ENCODE measurements around the gene PRKCB. TPM values are rescaled to one million over a fixed set of nuclear protein-coding genes. Genes with fewer than 3 reads are reported as not detected.

The PRKCB gene
- total and polyA plus RNA-seq, 2 of the 8 experiments (the other 6 are each of a cell fraction or from before 2014, with no cell fraction given) = 7.1 to 12.1 TPM

GRCh38 chr16:24054741-24055491, 219.1 kb downstream of the PRKCB start (continued):
- TF ChIP-seq CHD7 (IDR thresholded peaks at IDR 0.05; ENCODE audit: insufficient replicate concordance, low read length) (no peak), GABPA (IDR thresholded peaks at IDR 0.05; ENCODE audit: borderline replicate concordance, insufficient read depth, low read length) (no peak), SUZ12 (IDR thresholded peaks at IDR 0.05; ENCODE audit: low read length) (no peak), SIN3A (conservative IDR thresholded peaks at IDR 0.05 in 1 of 2, IDR thresholded peaks at IDR 0.05 in 1 of 2; ENCODE audit: low read depth in 1 of 2, low read length in 2 of 2) (0 out of 4 replicates have a peak, but pooled peaks of 1 of the 2 experiments have one; percentile 39), MAFK (IDR thresholded peaks at IDR 0.05; ENCODE audit: low read depth, low read length) (no peak), HDAC6 (IDR thresholded peaks at IDR 0.05; ENCODE audit: low read depth, low read length) (no peak)
- TF ChIP-seq, protein P1, sequence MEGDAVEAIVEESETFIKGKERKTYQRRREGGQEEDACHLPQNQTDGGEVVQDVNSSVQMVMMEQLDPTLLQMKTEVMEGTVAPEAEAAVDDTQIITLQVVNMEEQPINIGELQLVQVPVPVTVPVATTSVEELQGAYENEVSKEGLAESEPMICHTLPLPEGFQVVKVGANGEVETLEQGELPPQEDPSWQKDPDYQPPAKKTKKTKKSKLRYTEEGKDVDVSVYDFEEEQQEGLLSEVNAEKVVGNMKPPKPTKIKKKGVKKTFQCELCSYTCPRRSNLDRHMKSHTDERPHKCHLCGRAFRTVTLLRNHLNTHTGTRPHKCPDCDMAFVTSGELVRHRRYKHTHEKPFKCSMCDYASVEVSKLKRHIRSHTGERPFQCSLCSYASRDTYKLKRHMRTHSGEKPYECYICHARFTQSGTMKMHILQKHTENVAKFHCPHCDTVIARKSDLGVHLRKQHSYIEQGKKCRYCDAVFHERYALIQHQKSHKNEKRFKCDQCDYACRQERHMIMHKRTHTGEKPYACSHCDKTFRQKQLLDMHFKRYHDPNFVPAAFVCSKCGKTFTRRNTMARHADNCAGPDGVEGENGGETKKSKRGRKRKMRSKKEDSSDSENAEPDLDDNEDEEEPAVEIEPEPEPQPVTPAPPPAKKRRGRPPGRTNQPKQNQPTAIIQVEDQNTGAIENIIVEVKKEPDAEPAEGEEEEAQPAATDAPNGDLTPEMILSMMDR (IDR thresholded peaks at IDR 0.05; ENCODE audit: control extremely low read depth in 1 of 3, insufficient read depth in 1 of 3, low read depth in 1 of 3, low read length in 3 of 3) = no peak
